HCT116 (cell line): Measurements from ENCODE around the gene SLAMF1. TPM values are rescaled to one million over a fixed set of nuclear protein-coding genes. Genes with fewer than 3 reads are reported as not detected.

Experiments
- ATAC-seq: fragments of 200-7000 bp; cut with Tn5 transposase; 2 replicates; pipeline ENCODE4 v1.9.1; 2020; ENCODE audit warnings: mild to moderate bottlenecking, moderate library complexity
- BruUV-seq: library from RNA; stranded (reverse); fragments of 400-500 nt; replicated peaks from 2 replicates; lab custom pipeline; 2021; lab: Mats Ljungman, UMichigan
- CTCF ChIA-PET: fragments of 300-600 bp; sonication (Branson Sonifier 250); formaldehyde crosslinking; loops from one replicate; lab custom pipeline; 2021; ENCODE audit warnings: antibody characterized with exemption; lab: Charles Lee
- POLR2A ChIA-PET: fragments of 300-600, 350-600 bp; sonication (Branson Sonifier 250); formaldehyde crosslinking; loops from one replicate; lab custom pipeline; 2021; ENCODE audit warnings: antibody characterized with exemption; lab: Charles Lee
- RAD21 ChIA-PET, 2 experiments: fragments of 300-600 bp; sonication (Branson Sonifier 250); formaldehyde crosslinking; loops; one replicate each; lab custom pipeline; 2023; ENCODE audit warnings: low total read pairs in 2 of 2; ENCODE audit not compliant: uncharacterized antibody in 2 of 2, unreplicated experiment in 2 of 2, low non-redundant PET in 1 of 2; lab: Charles Lee
- DNase-seq: peaks from one replicate; pipeline ENCODE4 v3.0.0-alpha.2; 2010; ENCODE audit warnings: low read depth, low spot score
- H2AFZ ChIP-seq: fragments of 200-600 bp; shearing (Covaris generic), sonication (generic); 2 replicates; pipeline ENCODE4 v1.6.1; 2017; ENCODE audit warnings: low read depth, mixed run types, mixed read lengths, antibody characterized with exemption, low read length; ENCODE audit not compliant: poor library complexity, severe bottlenecking
- H3K27ac ChIP-seq: 2 replicates; pipeline ENCODE4 v1.5.1; 2012; ENCODE audit warnings: low read depth, low read length
- H3K27me3 ChIP-seq: fragments of 200-600 bp; sonication (generic); 2 replicates; pipeline ENCODE4 v1.6.1; 2016; ENCODE audit warnings: mixed run types, low read length, mixed read lengths; ENCODE audit not compliant: insufficient read depth
- H3K36me3 ChIP-seq, 2 experiments: fragments of 200-500 bp in 1 of 2; fragments of 200-600 bp in 1 of 2; sonication (Bioruptor generic) in 1 of 2; sonication (generic) in 1 of 2; 2 replicates each; pipeline versions ENCODE4 v1.5.1 to v1.6.1; 2014 to 2016; ENCODE audit warnings: low read length in 2 of 2, inconsistent platforms in 1 of 2, mixed read lengths in 1 of 2, mixed run types in 1 of 2; ENCODE audit not compliant: insufficient read depth in 2 of 2, control insufficient read depth in 1 of 2
- H3K4me1 ChIP-seq, 2 experiments: fragments of 200-600 bp in 1 of 2; sonication (generic) in 1 of 2; 2 replicates each; pipeline versions ENCODE4 v1.5.1 to v1.6.1; 2012 to 2017; ENCODE audit warnings: low read length in 2 of 2, inconsistent platforms in 1 of 2, mild to moderate bottlenecking in 1 of 2, mixed read lengths in 1 of 2, mixed run types in 1 of 2, moderate library complexity in 1 of 2; ENCODE audit not compliant: insufficient read depth in 2 of 2, control insufficient read depth in 1 of 2
- H3K4me2 ChIP-seq: fragments of 200-600 bp; sonication (generic); 2 replicates; pipeline ENCODE4 v1.6.1; 2017; ENCODE audit warnings: mixed run types, low read length, mixed read lengths
- H3K4me3 ChIP-seq, 2 experiments: fragments of 200-600 bp in 1 of 2; sonication (generic) in 1 of 2; replicated peaks in 1 of 2; 2 replicates each; pipeline ENCODE4 v1.5.1; 2011 to 2016; ENCODE audit warnings: low read length in 2 of 2, control low read depth in 1 of 2, low read depth in 1 of 2, mild to moderate bottlenecking in 1 of 2, mixed read lengths in 1 of 2, mixed run types in 1 of 2
- H3K79me2 ChIP-seq: fragments of 200-600 bp; sonication (generic); 2 replicates; pipeline ENCODE4 v1.6.1; 2017; ENCODE audit warnings: mild to moderate bottlenecking, mixed run types, low read length, moderate library complexity, mixed read lengths; ENCODE audit not compliant: insufficient read depth
- H3K9ac ChIP-seq: fragments of 200-600 bp; sonication (generic); 2 replicates; pipeline ENCODE4 v1.6.1; 2016; ENCODE audit warnings: low read length, mixed read lengths
- H3K9me2 ChIP-seq: fragments of 200-600 bp; sonication (generic), shearing (Covaris generic); 2 replicates; pipeline ENCODE4 v1.6.1; 2017; ENCODE audit warnings: mixed run types, mild to moderate bottlenecking, moderate library complexity; ENCODE audit not compliant: insufficient read depth
- H3K9me3 ChIP-seq, 2 experiments: fragments of 200-500 bp in 1 of 2; fragments of 200-600 bp in 1 of 2; sonication (Bioruptor generic) in 1 of 2; sonication (generic) in 1 of 2; 2 replicates each; pipeline ENCODE4 v1.6.1; 2014 to 2017; ENCODE audit warnings: low read length in 2 of 2, mixed read lengths in 2 of 2, inconsistent platforms in 1 of 2, low read depth in 1 of 2, mild to moderate bottlenecking in 1 of 2, mixed run types in 1 of 2, moderate library complexity in 1 of 2; ENCODE audit not compliant: control insufficient read depth in 1 of 2, insufficient read depth in 1 of 2
- H4K20me1 ChIP-seq: fragments of 200-600 bp; sonication (generic), shearing (Covaris generic); 2 replicates; pipeline ENCODE4 v1.6.1; 2017; ENCODE audit warnings: mixed run types, mild to moderate bottlenecking, moderate library complexity; ENCODE audit not compliant: insufficient read depth
- ATF3 ChIP-seq: IDR thresholded peaks from 2 replicates; pipeline ENCODE4 v1.6.1; 2012
- CTCF ChIP-seq, 3 experiments: fragments of 200-600 bp in 1 of 3; sonication (generic) in 1 of 3; IDR thresholded peaks in 2 of 3; conservative IDR thresholded peaks in 1 of 3; 2 replicates each; pipeline ENCODE4 v1.5.1; 2012 to 2017; ENCODE audit warnings: low read depth in 2 of 3, low read length in 2 of 3, antibody characterized with exemption in 1 of 3, borderline replicate concordance in 1 of 3, control low read depth in 1 of 3, mild to moderate bottlenecking in 1 of 3, mixed read lengths in 1 of 3, mixed run types in 1 of 3, moderate library complexity in 1 of 3; ENCODE audit not compliant: insufficient read depth in 1 of 3
- EGR1 ChIP-seq: IDR thresholded peaks from 2 replicates; pipeline ENCODE4 v1.6.1; 2012; ENCODE audit warnings: low read depth
- ELF1 ChIP-seq: IDR thresholded peaks from 2 replicates; pipeline ENCODE4 v1.6.1; 2012; ENCODE audit warnings: low read depth, borderline replicate concordance
- EZH2 ChIP-seq: fragments of 200-600 bp; sonication (generic); IDR thresholded peaks from 2 replicates; pipeline ENCODE4 v1.6.1; 2017; ENCODE audit warnings: antibody characterized with exemption, mixed run types
- EZH2phosphoT487 ChIP-seq: fragments of 200-600 bp; IDR thresholded peaks from 2 replicates; pipeline ENCODE4 v1.6.1; 2018; ENCODE audit warnings: antibody characterized with exemption, borderline replicate concordance
- FOSL1 ChIP-seq: IDR thresholded peaks from 2 replicates; pipeline ENCODE4 v1.6.1; 2012; ENCODE audit warnings: low read depth
- JUND ChIP-seq: IDR thresholded peaks from 2 replicates; pipeline ENCODE4 v1.6.1; 2012
- MAX ChIP-seq: IDR thresholded peaks from 2 replicates; pipeline ENCODE4 v1.6.1; 2012
- POLR2A ChIP-seq: IDR thresholded peaks from 2 replicates; pipeline ENCODE4 v1.7.0; 2011; ENCODE audit warnings: borderline replicate concordance; ENCODE audit not compliant: insufficient read depth, insufficient read length; ENCODE audit errors: extremely low read depth
- POLR2AphosphoS5 ChIP-seq: IDR thresholded peaks from 2 replicates; pipeline ENCODE4 v1.6.1; 2011; ENCODE audit warnings: mild to moderate bottlenecking, low read depth, low read length, moderate library complexity
- RAD21 ChIP-seq: IDR thresholded peaks from 2 replicates; pipeline ENCODE4 v1.6.1; 2012; ENCODE audit warnings: low read depth, mild to moderate bottlenecking
- SIN3A ChIP-seq: IDR thresholded peaks from 2 replicates; pipeline ENCODE4 v1.6.1; 2012; ENCODE audit warnings: low read depth
- SRF ChIP-seq: IDR thresholded peaks from 2 replicates; pipeline ENCODE4 v1.6.1; 2012; ENCODE audit warnings: low read depth
- YY1 ChIP-seq: IDR thresholded peaks from 2 replicates; pipeline ENCODE4 v1.6.1; 2011; ENCODE audit warnings: low read length, low read depth, moderate library complexity, mild to moderate bottlenecking; ENCODE audit not compliant: insufficient replicate concordance; ENCODE audit errors: extremely low read depth
- ZBTB33 ChIP-seq: IDR thresholded peaks from 2 replicates; pipeline ENCODE4 v1.6.1; 2011; ENCODE audit warnings: mild to moderate bottlenecking, low read length, moderate library complexity; ENCODE audit not compliant: insufficient replicate concordance; ENCODE audit errors: extremely low read depth
- ZFX ChIP-seq: fragments of 450-650 bp; IDR thresholded peaks from 2 replicates; pipeline ENCODE4 v1.6.1; 2017
- ZNF274 ChIP-seq: fragments of 200-500 bp; sonication (Bioruptor generic); IDR thresholded peaks from 2 replicates; pipeline ENCODE4 v1.6.1; 2014; ENCODE audit warnings: mild to moderate bottlenecking, low read depth, low read length, inconsistent platforms
- intact Hi-C: fragments of 100-400 bp; cut with micrococcal nuclease; formaldehyde crosslinking; loops from 2 replicates; pipeline ENCODE4 v1.10.0; 2022
- total RNA-seq: library from RNA; stranded (reverse); gene quantifications from one replicate; pipeline ENCODE4 v1.2.1, GENCODE V29; 2021; ENCODE audit not compliant: unreplicated experiment

The SLAMF1 gene
- total RNA-seq, 1 experiment from 2014 or later: 0.30 TPM

- no peaks in the 10 kb centered on the region for H3K9me2 ChIP-seq
- ChIA-PET POLR2A (no interaction called here), RAD21 (no interaction called here), CTCF (no interaction called here)
- no peaks in the 10 kb centered on the region for H3K36me3 ChIP-seq
- no peaks in the 10 kb centered on the region for H3K79me2 ChIP-seq
- H2AFZ ChIP-seq: no peak overlapping the region
- TF ChIP-seq YY1 (no peak), CTCF (IDR thresholded peaks at IDR 0.05 in 2 of 3, conservative IDR thresholded peaks at IDR 0.05 in 1 of 3; ENCODE audit: borderline replicate concordance in 1 of 3, insufficient read depth in 1 of 3, low read depth in 2 of 3, low read length in 2 of 3) (no peak), ZFX (no peak), RAD21 (no peak), POLR2A (no peak), ATF3 (no peak), ELF1 (no peak), JUND (no peak), SIN3A (no peak), ZBTB33 (no peak), ZNF274 (no peak), POLR2AphosphoS5 (no peak), EGR1 (no peak), MAX (no peak), SRF (no peak), EZH2phosphoT487 (no peak), FOSL1 (no peak), EZH2 (no peak)
- no peaks in the 10 kb centered on the region for H3K9me3 ChIP-seq
- peaks cover 51% of the 10 kb centered on the region for H3K27me3 ChIP-seq
- no peak for ATAC-seq
- H4K20me1 ChIP-seq: no peaks in the 10 kb centered on the region
- no peak overlapping the region for H3K4me2 ChIP-seq
- H3K4me3 ChIP-seq: no peak overlapping the region
- DNase-seq: no peak
- no peak overlapping the region for H3K27ac ChIP-seq
- BruUV-seq: no TSS peak
- H3K9ac ChIP-seq: no peak overlapping the region
- intact Hi-C loops: no loop called here
- no peaks in the 10 kb centered on the region for H3K4me1 ChIP-seq
Observed at GRCh38 chr1:160612613-160613218, 34.1 kb downstream of the SLAMF1 start.
